Ishikawa (cell line): ENCODE measurements around the gene EEIG1.

Source experiments
- CEBPB ChIP-seq: IDR thresholded peaks from 2 replicates; pipeline ENCODE4 v1.6.1; 2012
- CREB1 ChIP-seq: IDR thresholded peaks from 2 replicates; pipeline ENCODE4 v1.6.1; 2012; ENCODE audit warnings: low read depth
- EGR1 ChIP-seq: IDR thresholded peaks from 2 replicates; pipeline ENCODE4 v1.6.1; 2012
- EP300 ChIP-seq: IDR thresholded peaks from 2 replicates; pipeline ENCODE4 v1.6.1; 2012; ENCODE audit warnings: borderline replicate concordance
- FOXM1 ChIP-seq: IDR thresholded peaks from 2 replicates; pipeline ENCODE4 v1.6.1; 2012; ENCODE audit warnings: low read depth, borderline replicate concordance
- NFIC ChIP-seq: IDR thresholded peaks from 2 replicates; pipeline ENCODE4 v1.6.1; 2012
- RAD21 ChIP-seq: IDR thresholded peaks from 2 replicates; pipeline ENCODE4 v1.6.1; 2012; ENCODE audit warnings: low read depth
- TAF1 ChIP-seq: IDR thresholded peaks from 2 replicates; pipeline ENCODE4 v1.6.1; 2012; ENCODE audit warnings: low read depth, mild to moderate bottlenecking
- TCF12 ChIP-seq: IDR thresholded peaks from 2 replicates; pipeline ENCODE4 v1.6.1; 2012; ENCODE audit warnings: low read depth
- TEAD4 ChIP-seq: IDR thresholded peaks from 2 replicates; pipeline ENCODE4 v1.6.1; 2012
- YY1 ChIP-seq: IDR thresholded peaks from 2 replicates; pipeline ENCODE4 v1.6.1; 2012; ENCODE audit warnings: low read depth
- ZBTB7A ChIP-seq: IDR thresholded peaks from 2 replicates; pipeline ENCODE4 v1.6.1; 2012; ENCODE audit warnings: low read depth
- TF ChIP-seq, protein P1 (sequence below): IDR thresholded peaks from 2 replicates; pipeline ENCODE4 v1.6.1; 2012; ENCODE audit warnings: low read depth, mild to moderate bottlenecking
- TF ChIP-seq, protein P2 (sequence below): IDR thresholded peaks from 2 replicates; pipeline ENCODE4 v1.6.1; 2012
- TF ChIP-seq, protein P3 (sequence below): IDR thresholded peaks from 2 replicates; pipeline ENCODE4 v1.6.1; 2012

The EEIG1 gene

GRCh38 chr9:127980706-127981558, at the start of gene EEIG1:
Gene EEIG1, minus strand, starts transcription at chr9:127980989. Its CDS starts 852 bp downstream, at chr9:127980137.
- TF ChIP-seq ZBTB7A (0 out of 2 replicates have a peak, but pooled peaks have one; percentile 4), CEBPB (no peak), TAF1 (peak; percentile 53; the same call in 1 of the 2 replicates)

- TF ChIP-seq TEAD4 (no peak), RAD21 (no peak)
- TF ChIP-seq, protein P1, sequence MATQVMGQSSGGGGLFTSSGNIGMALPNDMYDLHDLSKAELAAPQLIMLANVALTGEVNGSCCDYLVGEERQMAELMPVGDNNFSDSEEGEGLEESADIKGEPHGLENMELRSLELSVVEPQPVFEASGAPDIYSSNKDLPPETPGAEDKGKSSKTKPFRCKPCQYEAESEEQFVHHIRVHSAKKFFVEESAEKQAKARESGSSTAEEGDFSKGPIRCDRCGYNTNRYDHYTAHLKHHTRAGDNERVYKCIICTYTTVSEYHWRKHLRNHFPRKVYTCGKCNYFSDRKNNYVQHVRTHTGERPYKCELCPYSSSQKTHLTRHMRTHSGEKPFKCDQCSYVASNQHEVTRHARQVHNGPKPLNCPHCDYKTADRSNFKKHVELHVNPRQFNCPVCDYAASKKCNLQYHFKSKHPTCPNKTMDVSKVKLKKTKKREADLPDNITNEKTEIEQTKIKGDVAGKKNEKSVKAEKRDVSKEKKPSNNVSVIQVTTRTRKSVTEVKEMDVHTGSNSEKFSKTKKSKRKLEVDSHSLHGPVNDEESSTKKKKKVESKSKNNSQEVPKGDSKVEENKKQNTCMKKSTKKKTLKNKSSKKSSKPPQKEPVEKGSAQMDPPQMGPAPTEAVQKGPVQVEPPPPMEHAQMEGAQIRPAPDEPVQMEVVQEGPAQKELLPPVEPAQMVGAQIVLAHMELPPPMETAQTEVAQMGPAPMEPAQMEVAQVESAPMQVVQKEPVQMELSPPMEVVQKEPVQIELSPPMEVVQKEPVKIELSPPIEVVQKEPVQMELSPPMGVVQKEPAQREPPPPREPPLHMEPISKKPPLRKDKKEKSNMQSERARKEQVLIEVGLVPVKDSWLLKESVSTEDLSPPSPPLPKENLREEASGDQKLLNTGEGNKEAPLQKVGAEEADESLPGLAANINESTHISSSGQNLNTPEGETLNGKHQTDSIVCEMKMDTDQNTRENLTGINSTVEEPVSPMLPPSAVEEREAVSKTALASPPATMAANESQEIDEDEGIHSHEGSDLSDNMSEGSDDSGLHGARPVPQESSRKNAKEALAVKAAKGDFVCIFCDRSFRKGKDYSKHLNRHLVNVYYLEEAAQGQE = no peak
Observed at GRCh38 chr9:128027705-128028104, 46.9 kb upstream of the EEIG1 start.

DNA sequence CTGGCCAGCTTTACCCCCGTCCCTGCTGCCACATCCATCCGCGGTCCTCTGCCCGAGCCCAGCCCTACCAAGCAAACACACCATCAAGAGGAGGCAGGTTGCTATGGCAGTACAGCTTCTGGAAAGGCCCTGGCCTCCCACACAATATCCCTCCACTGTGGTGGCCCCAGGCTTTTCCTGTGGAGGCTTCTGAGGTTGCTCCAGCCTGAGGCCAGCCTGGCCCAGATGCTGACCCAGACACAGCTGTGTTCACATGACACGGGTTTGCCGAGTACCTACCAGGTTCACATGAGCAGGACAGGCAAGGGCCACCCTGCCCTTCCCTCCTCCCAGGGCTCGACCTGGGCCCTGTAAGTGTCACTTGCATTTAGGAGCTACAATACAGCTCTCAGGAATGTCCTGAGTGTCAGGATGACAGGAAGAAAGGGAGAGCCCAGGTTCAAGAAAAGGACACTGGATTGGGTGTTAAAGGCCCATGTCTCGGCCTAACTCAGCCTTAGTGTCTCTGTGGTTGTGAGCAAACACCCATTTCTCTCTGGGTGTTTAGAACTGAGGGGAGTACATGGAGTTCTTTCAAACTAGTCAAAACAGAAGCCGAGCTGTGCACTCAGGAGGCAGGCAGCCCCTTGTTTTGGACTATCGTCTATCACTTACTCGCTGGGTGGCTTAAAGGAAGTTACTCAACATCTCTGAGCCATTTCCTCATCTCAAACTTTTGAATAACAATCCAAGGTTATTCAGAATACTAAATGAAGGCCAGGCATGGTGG, 46.2 kb upstream of the EEIG1 start:
- TF ChIP-seq, protein P2, sequence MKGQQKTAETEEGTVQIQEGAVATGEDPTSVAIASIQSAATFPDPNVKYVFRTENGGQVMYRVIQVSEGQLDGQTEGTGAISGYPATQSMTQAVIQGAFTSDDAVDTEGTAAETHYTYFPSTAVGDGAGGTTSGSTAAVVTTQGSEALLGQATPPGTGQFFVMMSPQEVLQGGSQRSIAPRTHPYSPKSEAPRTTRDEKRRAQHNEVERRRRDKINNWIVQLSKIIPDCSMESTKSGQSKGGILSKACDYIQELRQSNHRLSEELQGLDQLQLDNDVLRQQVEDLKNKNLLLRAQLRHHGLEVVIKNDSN = no peak
- no peak for TF ChIP-seq RAD21
- no peak for TF ChIP-seq TAF1
- no peak for TF ChIP-seq NFIC

DNA sequence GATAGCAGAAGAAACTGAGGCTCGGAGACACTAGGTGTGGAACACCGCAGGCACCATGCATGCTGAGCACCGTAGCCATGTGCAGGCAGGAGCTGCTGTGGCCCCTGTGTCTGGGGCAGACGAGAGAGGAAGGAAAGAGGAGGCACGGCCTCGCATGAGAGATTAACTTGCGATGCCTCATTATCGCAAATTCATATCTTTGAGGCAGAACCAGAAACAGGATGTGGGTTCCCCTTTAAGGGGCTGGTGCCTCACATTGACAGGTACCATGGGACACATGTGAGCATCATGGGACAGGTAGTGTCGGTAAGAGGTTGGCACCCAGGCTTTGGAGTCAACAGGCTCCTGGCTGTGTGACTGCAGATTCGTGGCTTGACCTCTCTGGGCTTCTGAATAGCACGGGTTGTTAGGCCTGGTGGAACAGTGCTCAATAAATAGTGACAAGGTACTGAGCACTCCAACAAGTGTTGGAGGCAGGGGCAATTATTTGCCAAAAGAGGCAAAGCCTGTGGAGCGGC, 45.5 kb upstream of the EEIG1 start:
- TF ChIP-seq NFIC (no peak), EGR1 (no peak), TEAD4 (no peak), CEBPB (no peak), RAD21 (no peak), ZBTB7A (no peak), CREB1 (no peak), YY1 (no peak), TCF12 (no peak), EP300 (no peak), FOXM1 (no peak)
- TF ChIP-seq, protein P3, sequence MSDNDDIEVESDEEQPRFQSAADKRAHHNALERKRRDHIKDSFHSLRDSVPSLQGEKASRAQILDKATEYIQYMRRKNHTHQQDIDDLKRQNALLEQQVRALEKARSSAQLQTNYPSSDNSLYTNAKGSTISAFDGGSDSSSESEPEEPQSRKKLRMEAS = no peak
- TF ChIP-seq, protein P2 = no peak

GRCh38 chr9:128025736-128026135, 44.9 kb upstream of the EEIG1 start:
- TF ChIP-seq EP300 = no peak
- TF ChIP-seq, protein P1 = no peak
- TF ChIP-seq, protein P3 = no peak
- no peak for TF ChIP-seq CEBPB

DNA sequence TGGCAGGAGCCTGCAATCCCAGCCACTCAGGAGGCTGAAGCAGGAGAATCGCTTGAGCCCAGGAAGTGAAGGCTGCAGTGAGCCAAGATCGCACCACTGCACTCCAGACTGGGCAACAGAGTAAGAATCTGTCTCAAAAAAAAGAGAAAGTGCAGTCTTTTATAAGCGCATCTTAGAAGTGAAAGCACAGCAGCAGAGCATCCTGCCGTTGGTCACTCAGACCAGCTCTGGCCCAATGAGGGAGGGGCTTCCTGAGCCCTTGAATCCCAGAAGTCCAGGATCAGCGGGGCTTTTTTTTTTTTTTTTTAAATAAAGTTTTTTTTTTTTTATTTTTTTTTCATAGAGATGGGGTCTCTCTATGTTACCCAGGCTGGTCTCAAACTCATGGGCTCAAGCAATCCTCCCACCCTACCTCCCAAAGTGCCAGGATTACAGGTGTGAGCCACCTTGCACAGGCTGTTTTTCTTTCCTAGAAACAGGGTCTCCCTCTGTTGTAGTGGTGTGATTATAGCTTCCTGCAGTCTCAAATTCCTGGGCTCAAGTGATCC, 44.0 kb upstream of the EEIG1 start:
- no peak for TF ChIP-seq RAD21
- no peak for TF ChIP-seq ZBTB7A
- TF ChIP-seq, protein P1 = no peak
- TF ChIP-seq EP300 = no peak
